WTC11 (cell line): ENCODE data around the gene KIF13A.

Experiments
- CBFB ChIP-seq: sonication (generic); formaldehyde crosslinking; IDR thresholded peaks from 2 replicates; pipeline ENCODE4 v1.8.1; 2022; ENCODE audit warnings: mild to moderate bottlenecking, low read depth, missing genetic modification reagents
- CREB1 ChIP-seq: sonication (generic); formaldehyde crosslinking; IDR thresholded peaks from 2 replicates; pipeline ENCODE4 v1.8.0; 2023; ENCODE audit warnings: mild to moderate bottlenecking, missing genetic modification reagents
- CREM ChIP-seq: sonication (generic); formaldehyde crosslinking; IDR thresholded peaks from 2 replicates; pipeline ENCODE4 v1.8.1; 2022; ENCODE audit warnings: mild to moderate bottlenecking, missing genetic modification reagents, moderate library complexity
- ELF4 ChIP-seq: sonication (generic); formaldehyde crosslinking; IDR thresholded peaks from 2 replicates; pipeline ENCODE4 v1.8.1; 2022; ENCODE audit warnings: low read depth, mild to moderate bottlenecking, moderate library complexity, missing genetic modification reagents
- JUN ChIP-seq: sonication (generic); formaldehyde crosslinking; IDR thresholded peaks from 2 replicates; pipeline ENCODE4 v1.8.0; 2023; ENCODE audit warnings: mild to moderate bottlenecking, missing genetic modification reagents
- NFE2L1 ChIP-seq: sonication (generic); formaldehyde crosslinking; IDR thresholded peaks from 2 replicates; pipeline ENCODE4 v1.8.1; 2023; ENCODE audit warnings: missing genetic modification reagents
- ZBTB21 ChIP-seq: sonication (generic); formaldehyde crosslinking; IDR thresholded peaks from 2 replicates; pipeline ENCODE4 v1.8.1; 2023; ENCODE audit warnings: mild to moderate bottlenecking, missing genetic modification reagents, borderline replicate concordance
- ZNF423 ChIP-seq: fragments of 250-450 bp; sonication (Bioruptor Pico); IDR thresholded peaks from 2 replicates; pipeline ENCODE4 v2.1.2; 2022; ENCODE audit warnings: mild to moderate bottlenecking, moderate library complexity
- TF ChIP-seq, protein P1 (sequence below): fragments of 200-600 bp; IDR thresholded peaks from 2 replicates; pipeline ENCODE4 v1.8.0; 2022; ENCODE audit warnings: antibody characterized with exemption
- TF ChIP-seq, protein P2 (sequence below): sonication (generic); formaldehyde crosslinking; IDR thresholded peaks from 2 replicates; pipeline ENCODE4 v1.8.1; 2022; ENCODE audit warnings: low read depth, missing genetic modification reagents, borderline replicate concordance
- TF ChIP-seq, protein P3 (sequence below): sonication (generic); formaldehyde crosslinking; IDR thresholded peaks from 2 replicates; pipeline ENCODE4 v1.8.1; 2023; ENCODE audit warnings: mild to moderate bottlenecking, missing genetic modification reagents, moderate library complexity
- TF ChIP-seq, protein P4 (sequence below): sonication (generic); formaldehyde crosslinking; IDR thresholded peaks from 2 replicates; pipeline ENCODE4 v1.8.0; 2023; ENCODE audit warnings: mild to moderate bottlenecking, missing genetic modification reagents

DNA sequence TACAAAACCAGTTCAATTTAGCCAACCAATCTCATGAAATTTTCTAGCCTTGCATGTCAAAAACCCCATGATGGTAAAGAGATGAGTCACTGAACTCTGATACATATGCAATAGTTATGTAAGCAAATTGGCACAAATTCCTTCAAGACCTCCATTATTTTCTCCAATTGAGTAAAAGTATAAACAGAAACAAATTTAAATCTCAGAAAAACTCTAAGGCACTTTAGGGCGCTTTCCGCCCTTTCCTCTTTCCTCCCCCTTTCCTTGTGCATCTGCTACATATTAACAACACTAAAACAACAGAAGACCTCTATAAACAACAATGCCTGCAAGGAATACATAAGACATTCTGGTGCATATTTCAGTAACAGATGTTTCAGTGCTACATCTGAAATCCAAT is 48.5 kb downstream of the KIF13A start:
- no peak for TF ChIP-seq CREM
- TF ChIP-seq, protein P1, sequence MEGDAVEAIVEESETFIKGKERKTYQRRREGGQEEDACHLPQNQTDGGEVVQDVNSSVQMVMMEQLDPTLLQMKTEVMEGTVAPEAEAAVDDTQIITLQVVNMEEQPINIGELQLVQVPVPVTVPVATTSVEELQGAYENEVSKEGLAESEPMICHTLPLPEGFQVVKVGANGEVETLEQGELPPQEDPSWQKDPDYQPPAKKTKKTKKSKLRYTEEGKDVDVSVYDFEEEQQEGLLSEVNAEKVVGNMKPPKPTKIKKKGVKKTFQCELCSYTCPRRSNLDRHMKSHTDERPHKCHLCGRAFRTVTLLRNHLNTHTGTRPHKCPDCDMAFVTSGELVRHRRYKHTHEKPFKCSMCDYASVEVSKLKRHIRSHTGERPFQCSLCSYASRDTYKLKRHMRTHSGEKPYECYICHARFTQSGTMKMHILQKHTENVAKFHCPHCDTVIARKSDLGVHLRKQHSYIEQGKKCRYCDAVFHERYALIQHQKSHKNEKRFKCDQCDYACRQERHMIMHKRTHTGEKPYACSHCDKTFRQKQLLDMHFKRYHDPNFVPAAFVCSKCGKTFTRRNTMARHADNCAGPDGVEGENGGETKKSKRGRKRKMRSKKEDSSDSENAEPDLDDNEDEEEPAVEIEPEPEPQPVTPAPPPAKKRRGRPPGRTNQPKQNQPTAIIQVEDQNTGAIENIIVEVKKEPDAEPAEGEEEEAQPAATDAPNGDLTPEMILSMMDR = no peak
- TF ChIP-seq CBFB = no peak
- no peak for TF ChIP-seq ZNF423 (CRISPR knock-in tag)
- TF ChIP-seq, protein P2, sequence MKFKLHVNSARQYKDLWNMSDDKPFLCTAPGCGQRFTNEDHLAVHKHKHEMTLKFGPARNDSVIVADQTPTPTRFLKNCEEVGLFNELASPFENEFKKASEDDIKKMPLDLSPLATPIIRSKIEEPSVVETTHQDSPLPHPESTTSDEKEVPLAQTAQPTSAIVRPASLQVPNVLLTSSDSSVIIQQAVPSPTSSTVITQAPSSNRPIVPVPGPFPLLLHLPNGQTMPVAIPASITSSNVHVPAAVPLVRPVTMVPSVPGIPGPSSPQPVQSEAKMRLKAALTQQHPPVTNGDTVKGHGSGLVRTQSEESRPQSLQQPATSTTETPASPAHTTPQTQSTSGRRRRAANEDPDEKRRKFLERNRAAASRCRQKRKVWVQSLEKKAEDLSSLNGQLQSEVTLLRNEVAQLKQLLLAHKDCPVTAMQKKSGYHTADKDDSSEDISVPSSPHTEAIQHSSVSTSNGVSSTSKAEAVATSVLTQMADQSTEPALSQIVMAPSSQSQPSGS (CRISPR knock-in tag) = no peak
- TF ChIP-seq, protein P3, sequence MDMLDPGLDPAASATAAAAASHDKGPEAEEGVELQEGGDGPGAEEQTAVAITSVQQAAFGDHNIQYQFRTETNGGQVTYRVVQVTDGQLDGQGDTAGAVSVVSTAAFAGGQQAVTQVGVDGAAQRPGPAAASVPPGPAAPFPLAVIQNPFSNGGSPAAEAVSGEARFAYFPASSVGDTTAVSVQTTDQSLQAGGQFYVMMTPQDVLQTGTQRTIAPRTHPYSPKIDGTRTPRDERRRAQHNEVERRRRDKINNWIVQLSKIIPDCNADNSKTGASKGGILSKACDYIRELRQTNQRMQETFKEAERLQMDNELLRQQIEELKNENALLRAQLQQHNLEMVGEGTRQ (CRISPR knock-in tag) = no peak
- no peak for TF ChIP-seq JUN
- no peak for TF ChIP-seq NFE2L1 (CRISPR knock-in tag)
- TF ChIP-seq, protein P4, sequence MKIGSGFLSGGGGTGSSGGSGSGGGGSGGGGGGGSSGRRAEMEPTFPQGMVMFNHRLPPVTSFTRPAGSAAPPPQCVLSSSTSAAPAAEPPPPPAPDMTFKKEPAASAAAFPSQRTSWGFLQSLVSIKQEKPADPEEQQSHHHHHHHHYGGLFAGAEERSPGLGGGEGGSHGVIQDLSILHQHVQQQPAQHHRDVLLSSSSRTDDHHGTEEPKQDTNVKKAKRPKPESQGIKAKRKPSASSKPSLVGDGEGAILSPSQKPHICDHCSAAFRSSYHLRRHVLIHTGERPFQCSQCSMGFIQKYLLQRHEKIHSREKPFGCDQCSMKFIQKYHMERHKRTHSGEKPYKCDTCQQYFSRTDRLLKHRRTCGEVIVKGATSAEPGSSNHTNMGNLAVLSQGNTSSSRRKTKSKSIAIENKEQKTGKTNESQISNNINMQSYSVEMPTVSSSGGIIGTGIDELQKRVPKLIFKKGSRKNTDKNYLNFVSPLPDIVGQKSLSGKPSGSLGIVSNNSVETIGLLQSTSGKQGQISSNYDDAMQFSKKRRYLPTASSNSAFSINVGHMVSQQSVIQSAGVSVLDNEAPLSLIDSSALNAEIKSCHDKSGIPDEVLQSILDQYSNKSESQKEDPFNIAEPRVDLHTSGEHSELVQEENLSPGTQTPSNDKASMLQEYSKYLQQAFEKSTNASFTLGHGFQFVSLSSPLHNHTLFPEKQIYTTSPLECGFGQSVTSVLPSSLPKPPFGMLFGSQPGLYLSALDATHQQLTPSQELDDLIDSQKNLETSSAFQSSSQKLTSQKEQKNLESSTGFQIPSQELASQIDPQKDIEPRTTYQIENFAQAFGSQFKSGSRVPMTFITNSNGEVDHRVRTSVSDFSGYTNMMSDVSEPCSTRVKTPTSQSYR = no peak
- TF ChIP-seq CREB1 (CRISPR knock-in tag) = no peak
- no peak for TF ChIP-seq ZBTB21 (CRISPR knock-in tag)
- TF ChIP-seq ELF4 (CRISPR knock-in tag) = no peak
